H1 (cell line): ENCODE measurements around the gene TSFM. TPM values are rescaled to one million over a fixed set of nuclear protein-coding genes. Genes with fewer than 3 reads are reported as not detected.
A peak's percentile ranks its signal among the peaks of the same experiment; 100 is the strongest.

Experiments
- CTCF ChIA-PET: fragments of 300-600 bp; sonication (Branson Sonifier 250); formaldehyde crosslinking; loops from one replicate; lab custom pipeline; 2021; ENCODE audit not compliant: partially characterized antibody; lab: Charles Lee
- POLR2A ChIA-PET: fragments of 300-600 bp; sonication (Branson Sonifier 250); formaldehyde crosslinking; loops from one replicate; lab custom pipeline; 2021; ENCODE audit warnings: inconsistent platforms; ENCODE audit not compliant: partially characterized antibody; lab: Charles Lee
- DNase-seq, 2 experiments: peaks; one replicate each; pipeline versions ENCODE4 v3.0.0 to v3.0.0-alpha.2; 2010 to 2022; ENCODE audit warnings: low spot score in 2 of 2, low read depth in 1 of 2, mixed read lengths in 1 of 2
- FAIRE-seq: peaks from 2 replicates; lab custom pipeline; 2011; peaks lifted over from hg19 to GRCh38; lab: Jason Lieb, UNC
- H2AFZ ChIP-seq: 2 replicates; pipeline ENCODE4 v1.8.1; 2012; ENCODE audit warnings: low read length, inconsistent platforms
- H2AK5ac ChIP-seq: 2 replicates; pipeline ENCODE4 v1.6.1; 2013; ENCODE audit warnings: low read depth, low read length
- H2BK120ac ChIP-seq: replicated peaks from 2 replicates; pipeline ENCODE3; 2013; ENCODE audit warnings: low read depth, low read length, inconsistent platforms
- H2BK12ac ChIP-seq: 2 replicates; pipeline ENCODE4 v1.6.1; 2013; ENCODE audit warnings: low read depth, low read length
- H2BK15ac ChIP-seq: 2 replicates; pipeline ENCODE4 v1.6.1; 2013; ENCODE audit warnings: low read length
- H2BK20ac ChIP-seq: 2 replicates; pipeline ENCODE4 v1.6.1; 2013; ENCODE audit warnings: low read length
- H2BK5ac ChIP-seq: 2 replicates; pipeline ENCODE4 v1.6.1; 2013; ENCODE audit warnings: low read depth, low read length
- H3K14ac ChIP-seq: 2 replicates; pipeline ENCODE4 v1.6.1; 2013; ENCODE audit warnings: inconsistent platforms; ENCODE audit not compliant: insufficient read length
- H3K18ac ChIP-seq: 2 replicates; pipeline ENCODE4 v1.6.1; 2013; ENCODE audit warnings: low read length; ENCODE audit errors: extremely low read depth
- H3K23ac ChIP-seq: 2 replicates; pipeline ENCODE4 v1.6.1; 2013; ENCODE audit warnings: inconsistent platforms; ENCODE audit not compliant: insufficient read length
- H3K23me2 ChIP-seq: 2 replicates; pipeline ENCODE4 v1.6.1; 2013; ENCODE audit warnings: low read depth, low read length
- H3K27ac ChIP-seq: 2 replicates; pipeline ENCODE4 v1.6.1; 2011; ENCODE audit warnings: low read depth, low read length, inconsistent platforms
- H3K27me3 ChIP-seq, 4 experiments: replicated peaks in 1 of 4; 1 replicate in 1 of 4; 2 replicates in 3 of 4; pipeline versions ENCODE4 v1.6.1 to v1.8.1; 2011 to 2013; ENCODE audit warnings: low read length in 3 of 4, mild to moderate bottlenecking in 3 of 4, inconsistent platforms in 2 of 4, mixed read lengths in 2 of 4, moderate library complexity in 1 of 4; ENCODE audit not compliant: control insufficient read depth in 3 of 4, insufficient read depth in 3 of 4; ENCODE audit errors: extremely low read depth in 1 of 4
- H3K36me3 ChIP-seq, 4 experiments: 2 replicates each; pipeline versions ENCODE4 v1.6.1 to v1.8.1; 2011 to 2013; ENCODE audit warnings: mild to moderate bottlenecking in 4 of 4, low read length in 3 of 4, moderate library complexity in 2 of 4, control low read depth in 1 of 4, inconsistent platforms in 1 of 4; ENCODE audit not compliant: insufficient read depth in 4 of 4, control insufficient read depth in 2 of 4
- H3K4ac ChIP-seq: replicated peaks from 2 replicates; pipeline ENCODE3; 2013; ENCODE audit warnings: low read length, low read depth, mixed read lengths, inconsistent platforms; ENCODE audit not compliant: insufficient read length
- H3K4me1 ChIP-seq, 4 experiments: replicated peaks in 1 of 4; 1 replicate in 1 of 4; 2 replicates in 3 of 4; pipeline versions ENCODE4 v1.6.1 to v1.8.1; 2011 to 2013; ENCODE audit warnings: low read length in 3 of 4, inconsistent platforms in 2 of 4, mixed read lengths in 1 of 4; ENCODE audit not compliant: insufficient read depth in 4 of 4, control insufficient read depth in 3 of 4
- H3K4me2 ChIP-seq, 2 experiments: 2 replicates each; pipeline versions ENCODE4 v1.6.1 to v1.8.1; 2011 to 2013; ENCODE audit warnings: low read depth in 2 of 2, low read length in 2 of 2, control low read depth in 1 of 2, inconsistent platforms in 1 of 2, mild to moderate bottlenecking in 1 of 2; ENCODE audit not compliant: insufficient read depth in 1 of 2
- H3K4me3 ChIP-seq, 4 experiments: fragments of 200-600, 300-600 bp in 1 of 4; sonication (generic), shearing (Covaris generic), sonication (Bioruptor Twin) in 1 of 4; 2 replicates each; pipeline versions ENCODE4 v1.5.1 to v1.8.1; 2011 to 2016; ENCODE audit warnings: low read length in 4 of 4, low read depth in 3 of 4, control low read depth in 2 of 4, inconsistent platforms in 2 of 4, mild to moderate bottlenecking in 2 of 4, mixed read lengths in 1 of 4, moderate library complexity in 1 of 4; ENCODE audit not compliant: insufficient read depth in 2 of 4; ENCODE audit errors: extremely low read depth in 1 of 4
- H3K56ac ChIP-seq: replicated peaks from 2 replicates; pipeline ENCODE3; 2013; ENCODE audit warnings: low read depth, mild to moderate bottlenecking, mixed read lengths, low read length, inconsistent platforms; ENCODE audit not compliant: insufficient read length
- H3K79me1 ChIP-seq: 2 replicates; pipeline ENCODE4 v1.6.1; 2013; ENCODE audit warnings: low read depth, low read length, control low read depth
- H3K79me2 ChIP-seq, 2 experiments: 2 replicates each; pipeline versions ENCODE4 v1.6.1 to v1.8.1; 2012 to 2013; ENCODE audit warnings: low read length in 2 of 2, mild to moderate bottlenecking in 2 of 2, inconsistent platforms in 1 of 2; ENCODE audit not compliant: insufficient read depth in 2 of 2, control insufficient read depth in 1 of 2
- H3K9ac ChIP-seq, 4 experiments: replicated peaks in 1 of 4; 1 replicate in 1 of 4; 2 replicates in 3 of 4; pipeline versions ENCODE4 v1.6.1 to v1.8.1; 2011 to 2013; ENCODE audit warnings: low read depth in 3 of 4, low read length in 3 of 4, control low read depth in 2 of 4, mild to moderate bottlenecking in 2 of 4, moderate library complexity in 2 of 4, inconsistent platforms in 1 of 4; ENCODE audit errors: extremely low read depth in 1 of 4
- H3K9me3 ChIP-seq, 2 experiments: 2 replicates each; pipeline versions ENCODE4 v1.6.1 to v1.8.1; 2012 to 2013; ENCODE audit warnings: mild to moderate bottlenecking in 2 of 2, moderate library complexity in 2 of 2, control low read depth in 1 of 2, inconsistent platforms in 1 of 2, low read depth in 1 of 2, low read length in 1 of 2, mixed read lengths in 1 of 2; ENCODE audit not compliant: insufficient read depth in 2 of 2
- H4K20me1 ChIP-seq, 2 experiments: replicated peaks in 1 of 2; 2 replicates each; pipeline versions ENCODE3 to v1.8.1; 2011 to 2013; ENCODE audit warnings: inconsistent platforms in 2 of 2, low read length in 2 of 2, mild to moderate bottlenecking in 1 of 2; ENCODE audit not compliant: insufficient read depth in 2 of 2, control insufficient read depth in 1 of 2
- H4K5ac ChIP-seq: 2 replicates; pipeline ENCODE4 v1.6.1; 2013; ENCODE audit warnings: low read length, low read depth, mixed read lengths, inconsistent platforms; ENCODE audit not compliant: insufficient read length
- H4K8ac ChIP-seq: 2 replicates; pipeline ENCODE4 v1.8.0; 2013; ENCODE audit warnings: mild to moderate bottlenecking, moderate library complexity, low read length, inconsistent platforms; ENCODE audit not compliant: insufficient read depth; ENCODE audit errors: extremely low read depth
- H4K91ac ChIP-seq: replicated peaks from 2 replicates; pipeline ENCODE3; 2013; ENCODE audit warnings: low read length, mixed read lengths, inconsistent platforms; ENCODE audit not compliant: insufficient read length
- EZH2 ChIP-seq: fragments of 200-600 bp; sonication (generic); IDR thresholded peaks from 2 replicates; pipeline ENCODE4 v1.7.1; 2012; ENCODE audit warnings: low read depth, mild to moderate bottlenecking, moderate library complexity, low read length, inconsistent platforms; ENCODE audit not compliant: severe bottlenecking
- SUZ12 ChIP-seq: fragments of 200-600 bp; sonication (generic); IDR thresholded peaks from 2 replicates; pipeline ENCODE4 v1.6.1; 2012; ENCODE audit warnings: mild to moderate bottlenecking, inconsistent platforms, low read length, moderate library complexity, mixed read lengths
- WGBS, 2 experiments: shearing (Covaris generic) in 1 of 2; methylation state at CpG; one replicate each; pipeline versions ENCODE4 v1.1.6 to v1.1.7; 2013 to 2015; ENCODE audit warnings: low lambda C conversion rate in 2 of 2, mixed read lengths in 2 of 2, inconsistent platforms in 1 of 2, low coverage in 1 of 2, missing lambda C conversion rate in 1 of 2; ENCODE audit not compliant: insufficient replicate concordance in 2 of 2, insufficient coverage in 1 of 2, insufficient read length in 1 of 2; ENCODE audit errors: extremely low coverage in 1 of 2, missing lambda C conversion rate in 1 of 2; 5-methylcytosine and 5-hydroxymethylcytosine counted together
- polyA plus RNA-seq, 7 experiments: library from polyadenylated mRNA; depleted of rRNA in 3 of 7; stranded (reverse) in 5 of 7; unstranded in 2 of 7; fragments of >200 nt in 5 of 7; fragments of 200-250 nt in 2 of 7; gene quantifications; 1 replicate in 5 of 7; 2 replicates in 1 of 7; 4 replicates in 1 of 7; pipeline versions ENCODE4 v1.2.1 to v1.2.3, GENCODE V29; 2011 to 2013; ENCODE audit warnings: missing spikeins in 2 of 7, mixed read lengths in 2 of 7
- total RNA-seq: library from RNA; stranded (reverse); fragmentation: NEBNext Ultra II Directional; extraction: Animal tissue kit (Norgen Biotek cat#: 25700); gene quantifications from 2 replicates; pipeline ENCODE4 v1.2.1, GENCODE V29; 2021

Gene TSFM
- total and polyA plus RNA-seq, 2 of the 8 experiments (the other 6 are each of a cell fraction or from before 2014, with no cell fraction given), result 17.4 to 49.8 TPM

GRCh38 chr12:57739387-57739786, 43.2 kb upstream of the TSFM start:
- Histone ChIP-seq H3K4ac (no peak overlapping the region), H4K91ac (no peak overlapping the region), H3K9me3 (no peaks in the 10 kb centered on the region; a peak in 1 of 4 replicates), H4K5ac (no peak overlapping the region), H3K23me2 (peaks cover 2% of the 10 kb centered on the region; the same call in 1 of the 2 replicates), H3K36me3 (peaks cover 0 to 6% (median 0%) of the 10 kb centered on the region in 4 experiments; a peak in 1 of 8 replicates), H2BK15ac (0 out of 2 replicates have a peak overlapping the region, but pooled peaks have one; percentile 48), H3K14ac (no peak overlapping the region), H3K56ac (no peak overlapping the region), H2BK120ac (no peak overlapping the region), H3K9ac (no peak overlapping the region), H3K4me1 (peaks cover 6 to 29% (median 12%) of the 10 kb centered on the region in 4 experiments; a peak in 6 of 7 replicates), H3K4me2 (peak overlapping the region; percentile 79 to 93), H3K27me3 (peaks cover 44 to 74% (median 69%) of the 10 kb centered on the region in 4 experiments), H3K4me3 (peak overlapping the region in 2 of 4 experiments; percentile 13 to 76; a peak in 2 of 8 replicates), H2BK12ac (no peak overlapping the region), H3K27ac (no peak overlapping the region), H4K20me1 (peaks cover 0 to 17% of the 10 kb centered on the region in 2 experiments), H3K23ac (no peak overlapping the region), H3K79me1 (no peaks in the 10 kb centered on the region), H2AFZ (no peak overlapping the region), H3K79me2 (no peaks in the 10 kb centered on the region), H3K18ac (no peak overlapping the region; the same call in 1 of the 2 replicates), H2BK20ac (no peak overlapping the region), H2AK5ac (no peak overlapping the region), H4K8ac (no peak overlapping the region), H2BK5ac (no peak overlapping the region)
- FAIRE-seq (no peak), DNase-seq (no peak)
- TF ChIP-seq EZH2, result no peak
- TF ChIP-seq SUZ12, result peak; percentile 55; the same call in 1 of the 2 replicates
- ChIA-PET CTCF (interaction anchor here (0.6 to 11.2 kb wide), 6 partner anchors 16 to 265 kb away, joined by 3 to 149 read pairs (median 4); no protein-coding TSS in a partner anchor), POLR2A (interaction anchor here (0.7 to 5.2 kb wide), 7 partner anchors 11 to 130 kb away, joined by 3 to 59 read pairs (median 8); partner anchors contain the start of genes CDK4 and OS9)
- 24% methylated on average over 7 of the region's 7 CpGs; no CpG with 5 or more reads in 1 of the 2 experiments for WGBS, 2 experiments
